Activated gamma-delta T cell treated with Interleukin-2 at 50 U/mL for 16 hours (primary cell): Measurements from ENCODE around the gene CTNNA1.
"Not testable (repeated sequence)": the region's sequence is repeated elsewhere in the genome, so short reads cannot be mapped to it uniquely, and the experiment has no call there.

Experiments used
- DNase-seq: peaks from one replicate; pipeline ENCODE4 v3.0.0-alpha.2; 2020

The CTNNA1 gene

DNA sequence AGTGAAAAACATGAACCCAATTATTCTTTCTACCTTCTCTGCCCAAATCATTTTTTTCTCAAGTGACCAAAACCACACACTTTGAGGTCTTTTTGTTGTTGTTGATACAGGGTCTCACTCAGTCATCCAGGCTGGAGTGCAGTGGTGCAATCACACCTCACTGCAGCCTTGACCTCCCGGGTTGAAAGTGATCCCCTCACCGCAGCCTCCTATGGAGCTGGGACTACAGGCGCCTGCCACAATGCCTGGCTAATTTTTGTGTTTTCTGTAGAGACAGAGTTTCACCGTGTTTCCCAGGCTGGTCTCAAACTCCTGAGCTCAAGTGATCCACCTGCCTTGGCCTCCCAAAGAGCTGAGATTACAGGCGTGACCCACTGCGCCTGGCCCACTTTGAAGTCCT is 8.4 kb downstream of the CTNNA1 start:
- DNase-seq, result not testable (repeated sequence)

DNA sequence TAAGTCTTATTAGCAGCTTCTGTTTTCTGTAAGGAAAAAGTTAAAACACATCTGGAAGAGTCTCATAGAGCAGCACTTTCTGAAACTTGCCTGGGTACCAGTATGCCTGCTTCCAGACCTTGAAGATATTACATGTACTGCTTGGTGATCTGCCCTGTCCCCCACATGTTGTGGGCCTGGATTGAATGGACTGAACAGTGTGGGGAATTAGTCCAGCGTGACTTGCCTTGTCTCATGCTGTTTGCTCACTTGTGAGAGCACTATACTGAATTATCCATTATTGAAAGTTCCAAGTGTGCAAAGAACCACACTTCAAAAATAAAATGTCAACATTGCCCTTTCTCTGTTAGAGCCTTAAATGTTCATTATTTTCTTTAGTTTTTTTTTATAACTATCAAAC is 8.9 kb downstream of the CTNNA1 start:
- no peak for DNase-seq

DNA sequence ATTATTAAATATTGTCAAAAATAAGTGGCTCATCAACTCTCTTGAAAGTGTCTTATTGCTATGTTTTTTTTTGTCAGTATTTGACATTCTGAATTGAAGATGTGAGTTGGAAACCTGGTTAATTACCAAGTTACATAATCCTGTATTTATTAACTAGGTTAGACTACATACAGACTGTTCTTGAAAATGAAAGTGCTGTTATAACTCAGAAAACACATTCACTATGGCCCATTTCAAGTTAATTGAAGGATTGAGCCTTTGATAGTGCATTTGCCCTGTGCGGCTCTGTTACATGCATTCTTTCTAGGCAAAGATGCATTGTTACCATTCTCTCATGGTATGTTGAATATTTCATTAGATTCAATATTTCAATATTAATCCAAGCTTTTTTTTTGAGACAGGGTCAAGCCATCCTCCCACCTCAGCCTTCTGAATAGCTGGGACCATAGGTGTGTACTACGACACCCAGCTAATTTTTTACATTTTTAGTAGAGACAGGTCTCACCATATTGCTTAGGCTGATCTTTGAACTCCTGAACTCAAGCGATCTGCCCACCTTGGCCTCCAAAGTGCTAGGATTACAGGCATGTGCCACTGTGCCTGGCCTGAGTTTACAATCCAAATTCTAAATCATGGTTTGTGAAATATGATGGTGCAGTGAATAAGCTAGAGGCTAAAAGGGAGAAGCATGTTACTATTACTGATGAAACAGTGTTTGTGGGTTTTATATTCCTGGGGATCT is 10.0 kb downstream of the CTNNA1 start:
- no peak for DNase-seq

DNA sequence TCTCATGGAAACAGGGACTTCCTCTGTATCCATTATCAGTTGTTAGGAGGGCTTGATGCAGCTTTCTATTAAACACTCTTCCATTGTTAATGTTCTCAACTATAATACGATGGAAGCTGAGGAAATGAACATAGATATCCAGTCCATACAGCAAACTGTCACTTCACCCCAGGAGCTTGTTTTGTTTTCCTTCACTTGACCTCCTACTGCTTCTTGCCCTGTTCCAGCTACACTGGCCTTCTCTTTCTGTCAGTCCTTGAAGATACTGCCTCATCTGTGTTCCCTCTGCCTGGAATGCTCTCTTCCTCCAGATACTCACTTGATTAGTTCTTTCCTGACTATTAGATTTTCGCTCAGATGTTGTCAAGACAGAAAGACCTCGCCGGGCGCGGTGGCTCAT is 17.1 kb downstream of the CTNNA1 start:
- no peak for DNase-seq

DNA sequence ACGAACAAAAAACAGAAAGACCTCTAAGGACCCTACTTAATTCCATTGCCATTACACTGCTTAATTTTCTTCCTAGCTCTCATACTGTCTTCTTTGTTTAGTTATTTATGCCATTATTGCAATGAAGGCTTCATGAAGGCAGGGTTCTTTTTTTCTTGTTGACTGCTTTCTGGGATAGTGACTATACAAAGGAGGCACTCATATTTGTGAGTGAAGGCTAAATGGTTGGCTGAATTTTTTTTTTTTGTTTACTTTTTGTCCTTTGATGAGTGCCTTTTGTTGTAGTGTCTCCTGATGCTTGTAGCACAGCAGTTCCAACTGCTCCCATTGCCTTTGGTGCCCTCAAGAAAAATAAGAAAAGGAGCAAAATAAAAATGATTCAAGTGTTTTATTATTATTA is 17.8 kb downstream of the CTNNA1 start:
- DNase-seq, result no peak

DNA sequence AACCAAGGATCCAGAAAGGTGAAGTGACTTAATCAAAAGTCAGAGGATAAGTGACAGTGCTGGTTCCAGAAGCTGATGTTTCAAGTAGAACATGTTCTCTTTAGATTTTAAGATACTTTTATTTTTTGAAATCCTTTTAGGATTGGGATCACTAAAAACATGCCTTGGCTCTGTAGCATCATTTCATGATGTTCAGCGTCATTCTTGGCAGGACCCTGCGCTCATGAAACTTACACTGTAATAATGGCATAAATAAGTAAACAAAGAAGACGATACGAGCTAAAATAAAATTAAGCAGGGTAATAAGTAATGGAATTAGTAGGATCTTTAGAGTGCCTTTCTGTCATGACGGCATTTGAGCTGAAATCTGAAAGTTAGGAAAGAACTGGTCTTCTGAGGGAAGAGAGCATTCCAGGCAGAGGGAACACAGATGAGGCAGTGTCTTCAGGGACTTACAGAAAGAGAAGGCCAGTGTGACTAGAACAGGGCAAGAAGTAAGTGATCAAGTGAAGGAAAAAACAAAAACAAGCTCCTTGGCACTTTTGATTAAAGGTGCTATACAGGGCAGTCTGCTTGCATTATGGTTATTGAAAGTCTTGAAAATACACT is 19.9 kb downstream of the CTNNA1 start:
- DNase-seq, result no peak

DNA sequence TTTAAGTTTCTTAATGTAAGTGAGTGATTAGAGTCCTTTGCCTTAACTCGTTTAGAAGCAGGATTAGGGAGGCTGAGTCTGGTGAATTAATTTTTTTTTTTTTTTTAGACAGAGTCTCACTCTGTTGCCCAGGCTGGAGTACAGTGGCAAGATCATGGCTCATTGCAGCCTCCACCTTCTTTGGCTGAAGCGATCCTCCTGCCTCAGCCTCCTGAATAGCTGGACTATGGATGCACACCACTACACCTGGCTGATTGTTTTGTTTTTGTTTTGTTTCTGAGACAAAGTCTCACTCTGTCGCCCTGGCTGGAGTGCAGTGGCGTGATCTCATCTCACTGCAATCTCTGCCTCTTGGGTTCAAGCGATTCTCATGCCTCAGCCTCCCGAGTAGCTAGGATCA is 20.4 kb downstream of the CTNNA1 start:
- DNase-seq, result not testable (repeated sequence)

DNA sequence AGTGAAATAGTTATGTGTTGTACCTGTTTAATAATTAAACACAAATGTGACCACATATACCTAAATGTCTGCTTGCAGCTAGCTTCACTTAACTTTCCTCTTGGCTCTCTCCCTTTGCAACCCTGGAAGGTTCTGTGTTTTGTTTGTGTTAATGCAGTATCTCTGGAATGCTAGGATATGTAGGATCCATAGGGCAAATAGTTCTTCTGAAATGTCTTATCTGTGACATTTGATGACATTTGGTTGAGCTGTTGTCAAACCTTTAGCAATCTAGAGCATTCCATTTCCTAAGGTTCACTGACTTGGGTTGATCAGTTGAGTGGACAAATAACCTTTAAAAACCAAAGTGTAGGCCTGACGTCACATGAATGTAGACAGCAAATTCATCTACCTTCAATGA is 21.8 kb downstream of the CTNNA1 start:
- no peak for DNase-seq

DNA sequence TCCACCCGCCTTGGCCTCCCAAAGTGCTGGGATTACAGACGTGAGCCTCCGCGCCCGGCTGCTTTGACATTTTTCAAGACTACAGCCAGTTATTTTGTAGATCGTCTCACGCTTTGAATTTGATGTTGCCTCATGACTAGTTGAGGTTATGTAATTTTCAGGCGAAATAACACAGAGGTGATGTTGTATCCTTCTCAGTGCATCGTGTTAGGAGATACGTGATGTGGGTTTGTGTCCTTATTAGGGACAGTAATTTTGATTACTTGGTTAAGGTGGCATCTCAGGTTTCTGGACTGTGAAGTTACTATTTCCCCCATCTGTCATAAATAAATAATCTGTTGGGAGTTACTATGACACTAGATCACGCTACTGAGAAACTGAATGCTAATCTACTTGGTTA is 25.0 kb downstream of the CTNNA1 start:
- DNase-seq, result no peak

DNA sequence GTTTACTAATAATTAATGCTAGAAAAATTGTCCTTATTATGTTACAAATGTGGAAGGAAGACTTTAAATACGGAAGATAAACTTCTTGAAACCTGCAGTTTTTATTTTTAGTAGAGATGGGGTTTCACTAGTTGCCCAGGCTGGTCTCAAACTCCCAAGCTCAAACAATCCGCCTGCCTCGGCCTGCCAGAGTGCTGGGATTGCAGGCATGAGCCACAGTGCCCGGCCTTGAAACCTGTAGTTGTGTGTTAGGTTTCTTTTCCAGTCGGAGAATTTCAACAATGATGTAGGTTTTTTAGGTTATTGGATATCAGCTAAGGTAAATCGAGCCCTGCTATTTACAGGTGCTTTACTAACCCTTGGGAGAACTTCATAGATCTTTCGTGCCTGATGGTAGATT is 30.8 kb downstream of the CTNNA1 start:
- no peak for DNase-seq

DNA sequence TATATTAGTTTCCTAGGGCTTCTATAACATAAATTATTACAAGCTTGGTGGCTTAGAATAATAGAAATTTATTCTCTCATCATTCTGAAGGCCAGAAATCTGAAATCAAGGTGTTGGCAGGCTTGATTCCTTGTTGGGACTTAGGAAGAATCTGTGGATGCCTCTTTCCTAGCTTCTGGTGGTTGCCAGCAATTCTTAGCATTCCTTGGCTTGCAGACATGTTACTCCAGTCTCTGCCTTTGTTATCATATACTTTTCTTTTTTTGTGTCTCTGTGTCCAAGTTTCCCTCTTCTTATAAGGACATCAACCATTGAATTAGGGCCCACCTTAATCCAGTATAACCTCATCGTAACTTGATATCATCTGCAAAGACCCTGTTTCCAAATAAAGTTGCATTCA is 31.4 kb downstream of the CTNNA1 start:
- no peak for DNase-seq

DNA sequence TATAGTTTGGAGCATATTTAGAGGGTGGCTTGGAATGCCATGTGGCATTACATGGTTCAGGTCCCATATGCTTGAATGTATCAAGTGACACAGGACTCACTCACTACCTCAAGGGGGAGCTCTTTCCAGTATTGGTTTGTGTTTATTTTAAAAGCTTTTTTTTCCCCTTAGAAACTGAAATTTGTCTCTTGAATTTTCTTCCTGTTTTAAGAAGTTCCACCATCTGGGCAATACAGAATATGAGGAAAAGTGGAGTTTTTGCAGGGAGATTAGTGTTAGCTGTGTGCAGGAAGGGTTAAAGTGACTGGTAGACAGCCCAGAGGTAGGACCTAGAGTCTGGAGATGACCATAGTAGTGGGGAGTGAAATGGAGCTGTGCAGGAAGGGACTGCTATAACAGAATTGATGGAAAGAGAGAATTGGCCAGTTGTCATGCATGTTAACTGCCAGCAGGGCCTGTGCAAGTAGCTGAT is 36.6 kb downstream of the CTNNA1 start:
- no peak for DNase-seq

DNA sequence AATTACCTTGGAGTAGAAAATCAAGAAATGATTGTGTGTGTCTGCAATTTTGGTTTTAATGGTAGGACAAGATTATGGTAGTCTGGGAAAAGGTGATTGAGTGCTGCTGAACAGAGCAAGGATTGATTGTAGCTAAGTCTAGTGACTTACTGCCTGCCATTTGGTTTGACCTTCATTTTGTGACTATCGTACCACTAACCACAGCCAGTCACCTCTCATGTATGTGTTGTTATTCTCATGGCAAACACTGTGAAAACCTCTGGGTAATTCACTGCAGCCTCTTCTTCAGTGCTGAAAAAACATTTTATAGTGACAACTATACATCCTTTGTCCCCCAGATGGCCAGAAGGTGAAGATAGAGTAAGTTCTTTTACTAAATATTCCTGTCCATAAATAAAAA is 37.5 kb downstream of the CTNNA1 start:
- DNase-seq, result no peak

DNA sequence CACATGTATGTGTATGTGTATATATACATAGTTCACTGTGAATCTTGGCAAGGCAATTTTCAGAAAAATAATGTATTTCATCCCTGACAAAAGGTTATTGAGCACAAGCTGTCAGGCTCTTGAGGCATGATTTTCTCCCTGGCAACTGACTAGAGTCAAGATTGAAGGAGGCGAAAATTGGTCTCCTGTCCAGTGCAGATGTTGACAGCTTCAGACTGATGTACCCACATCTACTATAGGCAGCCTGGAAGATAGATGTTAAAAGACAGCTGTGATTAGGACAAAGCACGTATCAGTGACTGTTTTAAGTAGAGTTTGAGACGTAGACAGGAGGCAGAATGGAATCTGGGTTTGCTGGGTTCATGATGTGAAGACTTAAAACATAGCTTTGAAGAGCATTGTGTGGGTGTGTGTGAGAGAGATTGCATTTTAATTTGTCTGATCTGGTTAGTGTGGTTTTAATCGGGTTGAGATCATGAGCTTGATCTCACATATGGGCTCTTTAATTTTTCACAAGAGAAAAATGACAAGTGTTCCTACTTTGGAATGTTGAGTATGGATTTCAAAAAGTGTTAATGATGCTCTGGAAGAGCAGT is 39.1 kb downstream of the CTNNA1 start:
- no peak for DNase-seq

DNA sequence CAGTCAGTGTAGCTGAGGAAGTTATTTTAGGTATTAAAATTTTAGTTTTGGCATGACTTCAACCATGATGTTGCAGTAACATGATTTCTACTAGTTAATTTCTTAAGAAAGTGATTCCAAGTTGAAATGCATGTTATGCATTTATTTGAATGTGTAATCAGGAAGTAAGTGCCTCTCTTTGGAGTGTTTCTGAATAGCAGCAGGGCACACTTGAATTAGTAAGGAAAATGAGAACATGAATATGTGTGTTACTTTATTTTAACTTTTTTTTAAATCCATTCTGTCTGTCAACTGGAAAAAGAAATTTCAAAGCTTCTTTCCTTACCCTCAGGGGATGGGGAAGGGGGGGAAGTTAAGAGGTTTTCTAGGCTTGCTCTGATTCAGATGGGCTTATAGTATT is 40.4 kb downstream of the CTNNA1 start:
- no peak for DNase-seq

DNA sequence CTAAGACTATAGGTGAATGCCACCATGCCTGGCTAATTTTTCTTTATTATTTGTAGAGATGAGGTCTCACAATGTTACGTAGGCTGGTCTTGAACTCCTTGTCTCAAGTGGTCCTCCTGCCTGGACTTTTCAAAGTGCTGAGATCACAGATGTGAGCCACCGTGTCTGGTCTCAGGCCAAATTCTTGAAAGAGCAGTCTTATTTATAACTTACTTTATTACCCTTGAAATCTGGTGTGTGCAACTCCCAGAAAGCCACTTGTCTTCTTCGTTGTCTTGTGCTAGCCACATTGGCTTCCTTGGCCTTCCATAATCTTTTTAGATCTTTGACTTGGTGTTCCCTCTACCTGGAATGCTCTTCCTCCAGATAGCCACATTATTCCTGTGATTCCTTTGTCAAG is 50.1 kb downstream of the CTNNA1 start:
- DNase-seq, result no peak

DNA sequence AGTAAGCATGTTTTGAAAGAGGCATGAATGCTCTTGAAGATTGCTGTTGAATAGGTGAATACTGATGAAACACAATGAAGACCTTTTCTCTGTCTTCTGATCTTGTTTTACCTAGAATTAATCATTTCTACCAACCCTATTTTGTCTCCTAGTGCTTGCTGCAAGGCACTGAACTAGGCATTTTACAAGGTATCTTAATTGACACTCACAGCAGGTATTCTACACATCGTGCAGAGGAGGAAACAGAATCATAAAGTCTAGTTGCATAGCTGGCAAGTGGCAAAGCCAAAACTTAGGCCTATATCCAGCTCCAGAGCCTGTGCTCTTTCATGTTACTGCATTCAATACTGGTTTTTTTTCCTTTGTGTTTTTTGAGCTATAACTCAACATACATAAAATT is 50.7 kb downstream of the CTNNA1 start:
- DNase-seq, result no peak

DNA sequence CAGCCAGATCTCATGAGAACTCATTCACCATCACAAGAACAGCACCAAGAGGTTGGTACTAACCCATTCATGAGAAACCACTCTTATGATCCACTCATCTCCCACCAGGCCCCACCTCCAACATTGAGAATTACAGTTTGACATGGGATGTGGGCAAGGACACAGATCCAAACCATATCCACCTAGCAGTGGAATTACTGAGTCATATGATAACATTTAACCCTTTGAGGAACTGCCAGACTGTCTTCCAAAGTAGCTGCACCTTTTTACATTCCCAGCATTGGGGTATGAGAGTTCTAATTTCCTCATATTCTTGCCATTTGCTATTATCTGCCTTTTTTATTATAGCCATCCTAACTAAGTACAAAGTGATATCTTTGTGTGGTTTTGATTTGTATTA is 51.9 kb downstream of the CTNNA1 start:
- no peak for DNase-seq

DNA sequence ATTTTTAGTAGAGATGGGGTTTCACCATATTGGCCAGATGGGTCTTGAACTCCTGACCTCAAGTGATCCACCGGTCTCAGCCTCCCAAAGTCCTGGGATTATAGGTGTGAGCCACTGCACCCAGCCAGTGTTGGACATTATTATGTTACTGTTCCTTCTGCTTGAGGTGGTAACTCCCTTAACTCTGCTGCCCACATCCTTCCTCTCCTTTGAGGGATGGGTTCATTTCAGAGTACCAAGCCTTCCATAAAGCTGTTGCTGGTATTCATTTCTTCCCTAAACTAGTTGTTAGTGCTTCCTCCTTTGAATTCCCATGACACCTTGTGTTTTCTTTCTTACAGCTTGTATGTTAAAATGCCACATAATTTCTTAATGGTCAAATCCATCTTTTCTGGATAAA is 54.0 kb downstream of the CTNNA1 start:
- no peak for DNase-seq

DNA sequence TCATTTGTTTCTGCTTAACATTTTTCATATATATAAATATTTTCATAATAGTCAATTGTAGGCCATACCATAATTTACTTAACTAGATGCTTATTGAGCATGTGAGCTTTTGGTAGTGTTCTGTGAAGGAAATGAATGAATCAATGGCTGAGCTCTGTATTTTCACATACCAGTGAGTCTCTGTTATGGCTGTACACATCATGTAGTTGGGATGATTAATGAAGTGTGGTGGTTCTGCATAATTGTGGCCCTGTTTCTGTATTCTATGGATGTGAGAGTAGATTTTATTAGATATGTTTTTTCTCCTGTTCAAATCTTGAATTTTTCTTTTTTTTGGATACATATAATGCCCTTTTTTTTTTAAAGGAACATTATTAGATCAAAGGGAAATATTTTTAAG is 56.2 kb downstream of the CTNNA1 start:
- DNase-seq, result no peak

DNA sequence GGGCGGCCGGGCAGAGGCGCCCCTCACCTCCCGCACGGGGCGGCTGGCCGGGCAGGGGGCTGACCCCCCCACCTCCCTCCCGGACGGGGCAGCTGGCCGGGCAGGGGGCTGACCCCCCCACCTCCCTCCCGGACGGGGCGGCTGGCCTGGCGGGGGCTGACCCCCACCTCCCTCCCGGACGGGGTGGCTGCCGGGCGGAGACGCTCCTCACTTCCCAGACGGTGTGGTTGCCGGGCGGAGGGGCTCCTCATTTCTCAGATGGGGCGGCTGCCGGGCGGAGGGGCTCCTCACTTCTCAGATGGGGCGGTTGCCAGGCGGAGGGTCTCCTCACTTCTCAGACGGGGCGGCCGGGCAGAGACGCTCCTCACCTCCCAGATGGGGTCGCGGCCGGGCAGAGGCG is 57.6 kb downstream of the CTNNA1 start:
- not testable (repeated sequence) for DNase-seq

DNA sequence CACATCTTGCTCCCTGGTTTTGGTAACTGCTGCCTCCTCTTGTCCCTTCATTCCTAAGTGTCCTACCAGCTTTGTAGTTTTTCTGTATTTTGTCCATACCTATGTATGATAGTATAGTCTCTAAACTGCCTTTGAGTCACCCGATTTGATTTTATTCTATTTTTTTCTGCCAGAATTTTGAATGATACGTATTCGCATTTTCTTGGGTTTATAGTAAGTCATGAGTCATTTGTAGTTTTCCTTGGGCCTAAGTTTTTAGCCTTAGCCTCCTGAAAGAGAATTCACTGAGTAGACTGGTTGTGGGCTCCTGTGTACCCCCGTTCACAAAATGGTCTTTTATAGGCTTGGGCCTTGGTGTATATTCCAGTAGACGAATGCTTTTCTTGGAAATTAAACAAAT is 62.3 kb downstream of the CTNNA1 start:
- DNase-seq, result no peak

DNA sequence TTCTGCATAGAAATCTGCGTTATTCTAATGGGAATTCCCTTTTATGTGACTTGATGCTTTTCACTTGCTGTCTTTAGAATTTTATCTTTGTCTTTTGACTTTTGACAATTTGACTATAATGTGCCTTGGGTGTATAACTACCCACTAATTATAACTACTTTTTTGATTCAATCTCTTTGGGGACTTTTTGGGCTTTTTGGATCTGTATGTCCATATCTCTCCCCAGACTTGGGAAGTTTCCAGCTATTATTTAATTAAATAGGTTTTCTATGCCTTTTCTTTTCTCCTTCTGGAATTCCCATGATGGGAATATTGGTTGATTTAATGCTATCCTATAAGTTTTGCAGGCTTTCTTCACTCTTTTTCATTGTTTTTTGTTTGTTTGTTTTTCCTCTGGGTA is 64.0 kb downstream of the CTNNA1 start:
- DNase-seq, result no peak

DNA sequence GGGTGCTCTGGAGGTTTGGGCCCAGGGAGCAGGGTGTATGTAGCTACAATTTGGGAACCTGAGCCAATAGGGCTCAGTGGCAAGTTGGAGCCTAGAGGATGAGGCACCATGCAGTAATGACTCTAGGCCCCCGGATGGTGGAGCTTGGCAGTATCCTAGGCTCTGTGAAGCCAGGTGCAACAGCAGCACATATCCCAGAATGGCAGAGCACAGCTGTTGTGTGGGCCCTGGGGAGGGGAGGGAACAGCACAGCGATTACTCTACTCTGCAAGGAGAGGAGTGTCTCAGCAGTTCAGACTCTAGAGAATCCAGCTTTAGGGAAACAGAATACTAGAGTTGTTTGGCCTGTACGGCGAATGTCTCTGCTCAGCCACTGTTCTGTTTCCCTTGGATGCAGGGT is 65.9 kb downstream of the CTNNA1 start:
- DNase-seq, result no peak

DNA sequence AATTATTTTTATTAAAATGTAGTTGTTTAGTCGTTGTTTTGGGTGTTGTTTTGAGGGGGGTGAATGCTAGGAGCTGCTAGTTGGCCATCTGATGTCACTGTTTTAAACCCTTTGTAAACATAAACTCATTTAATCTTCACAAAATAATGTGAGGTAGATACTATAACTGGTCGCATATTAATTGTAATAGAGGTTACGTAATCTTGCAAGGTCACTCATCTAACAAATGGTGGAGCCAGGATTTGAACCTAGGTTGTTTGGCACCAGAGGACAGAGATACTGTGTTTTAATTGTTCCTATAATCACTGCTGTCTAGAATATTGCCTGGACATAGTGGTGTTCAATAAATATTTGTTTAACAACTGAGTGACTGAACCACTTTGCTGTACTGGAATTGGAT is 67.5 kb downstream of the CTNNA1 start:
- DNase-seq, result no peak
